HPDE6-E6E7 (cell line): ENCODE data around the gene C22orf15.

ENCODE experiments used
- DNase-seq: peaks from one replicate; pipeline ENCODE4 v3.0.0; 2011; ENCODE audit warnings: missing footprints; ENCODE audit errors: extremely low spot score

The C22orf15 gene

DNA sequence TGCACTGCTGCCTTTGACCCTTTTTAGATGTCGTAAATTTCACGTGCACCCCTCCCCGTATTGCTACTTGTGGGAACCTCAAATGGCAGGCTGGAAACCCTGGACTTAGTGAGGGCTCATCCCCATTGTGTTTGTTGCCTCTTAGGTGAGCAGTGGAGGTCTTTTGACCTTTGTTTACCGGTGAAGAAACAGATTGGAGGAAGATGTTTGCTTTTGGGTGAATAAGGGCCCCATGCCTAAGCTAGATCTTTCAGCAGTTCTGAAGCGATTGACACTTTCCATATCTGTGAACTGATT, 24.8 kb downstream of the C22orf15 start:
- DNase-seq = no peak

DNA sequence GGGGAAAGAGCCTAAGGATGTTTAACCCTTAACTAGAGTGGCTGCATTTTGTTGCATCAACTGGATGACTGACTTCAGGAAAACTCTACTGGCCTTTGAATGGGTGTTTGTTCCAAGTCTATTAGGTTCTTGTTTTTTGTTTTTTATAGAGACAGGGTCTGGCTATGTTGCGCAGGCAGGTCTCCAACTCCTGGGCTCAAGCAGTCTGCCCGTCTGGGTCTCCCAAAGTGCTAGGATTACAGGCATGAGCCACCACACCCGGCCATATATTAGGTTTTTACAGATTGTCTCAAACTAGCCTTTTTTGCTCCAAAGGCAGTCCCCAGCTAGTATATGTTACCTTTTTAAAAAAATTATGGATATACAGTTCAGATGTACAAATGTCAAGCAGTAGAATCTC, 25.1 kb downstream of the C22orf15 start:
- no peak for DNase-seq

DNA sequence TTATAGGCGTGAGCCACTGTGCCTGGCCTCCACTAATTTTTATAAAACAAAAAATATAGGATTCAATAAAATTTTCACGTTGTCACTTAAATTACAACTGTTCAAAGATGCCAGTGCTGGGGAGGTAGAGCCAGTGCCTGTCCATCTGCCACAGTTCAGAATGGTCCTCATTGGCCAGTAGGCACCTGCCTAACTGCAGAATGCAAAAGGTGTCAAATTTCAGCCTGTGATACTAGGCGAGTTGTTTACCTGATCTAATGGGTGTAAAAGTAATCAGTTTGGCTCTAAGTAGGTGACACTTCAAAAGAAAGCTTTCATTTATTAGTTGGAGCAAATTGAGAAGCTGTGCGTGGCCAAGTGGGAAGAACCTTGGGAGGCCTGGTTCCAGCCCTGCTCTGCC, 26.3 kb downstream of the C22orf15 start:
- DNase-seq = no peak

DNA sequence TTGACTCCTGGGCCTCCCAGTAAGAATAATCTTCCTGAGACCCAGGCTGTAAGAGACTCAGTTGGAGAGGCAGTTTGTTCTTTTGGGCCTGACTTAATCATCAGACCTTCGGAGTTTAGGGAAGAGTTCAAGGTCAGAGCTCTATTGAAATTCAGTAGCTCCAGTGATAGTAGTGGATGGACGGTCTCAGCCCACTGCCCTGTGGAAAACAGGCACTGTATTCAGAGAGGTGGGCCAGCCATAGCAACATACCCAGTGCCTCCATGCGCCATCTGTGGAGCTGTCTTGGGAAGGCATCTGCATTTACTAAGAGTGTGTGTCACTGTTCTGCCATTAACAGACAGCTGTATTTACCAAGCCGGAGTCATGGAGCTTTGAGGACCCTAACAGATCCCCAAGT, 26.8 kb downstream of the C22orf15 start:
- DNase-seq = no peak

DNA sequence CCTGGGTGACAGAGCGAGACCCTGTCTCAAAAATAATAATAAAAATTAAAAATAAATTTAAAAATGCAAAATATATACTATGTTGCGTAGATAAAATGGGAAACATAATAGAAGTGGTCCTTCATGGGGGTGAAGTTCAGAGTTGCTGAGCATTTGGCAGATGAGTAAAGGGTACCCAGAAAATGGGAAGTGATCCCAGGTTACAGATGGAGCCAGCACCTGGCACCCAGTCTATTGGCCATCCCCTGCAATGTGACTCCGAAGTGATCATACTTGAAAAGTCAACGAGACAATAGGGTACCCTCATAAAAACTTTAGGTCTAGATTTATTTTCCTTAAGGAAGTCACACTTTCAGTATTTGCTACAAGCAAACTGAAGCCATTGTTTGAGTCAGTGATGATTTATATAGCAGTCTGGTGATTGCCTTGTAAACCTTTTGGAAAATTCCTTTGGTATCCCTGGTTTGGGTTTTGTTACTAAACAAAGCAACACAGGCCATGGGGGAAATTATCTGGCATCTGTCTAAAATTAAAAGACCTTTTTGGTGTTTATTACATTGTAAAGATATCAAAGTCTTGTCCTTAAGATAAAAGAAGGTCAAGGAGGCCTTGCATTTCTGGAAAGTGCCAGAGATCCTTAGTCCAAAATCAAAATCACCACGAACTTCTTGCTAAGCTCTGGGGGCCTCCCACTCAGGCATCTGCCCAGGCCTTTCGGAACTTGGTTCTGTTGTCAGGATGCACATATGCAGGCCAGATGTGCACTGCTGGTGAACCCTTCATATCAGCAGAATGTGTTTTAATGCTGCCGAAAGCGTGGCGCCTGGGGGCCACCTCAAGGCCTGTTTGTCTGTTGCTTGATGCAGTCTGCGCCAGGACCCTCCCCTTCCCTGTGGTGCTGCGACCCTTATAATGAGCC, 28.3 kb downstream of the C22orf15 start:
- DNase-seq = no peak

DNA sequence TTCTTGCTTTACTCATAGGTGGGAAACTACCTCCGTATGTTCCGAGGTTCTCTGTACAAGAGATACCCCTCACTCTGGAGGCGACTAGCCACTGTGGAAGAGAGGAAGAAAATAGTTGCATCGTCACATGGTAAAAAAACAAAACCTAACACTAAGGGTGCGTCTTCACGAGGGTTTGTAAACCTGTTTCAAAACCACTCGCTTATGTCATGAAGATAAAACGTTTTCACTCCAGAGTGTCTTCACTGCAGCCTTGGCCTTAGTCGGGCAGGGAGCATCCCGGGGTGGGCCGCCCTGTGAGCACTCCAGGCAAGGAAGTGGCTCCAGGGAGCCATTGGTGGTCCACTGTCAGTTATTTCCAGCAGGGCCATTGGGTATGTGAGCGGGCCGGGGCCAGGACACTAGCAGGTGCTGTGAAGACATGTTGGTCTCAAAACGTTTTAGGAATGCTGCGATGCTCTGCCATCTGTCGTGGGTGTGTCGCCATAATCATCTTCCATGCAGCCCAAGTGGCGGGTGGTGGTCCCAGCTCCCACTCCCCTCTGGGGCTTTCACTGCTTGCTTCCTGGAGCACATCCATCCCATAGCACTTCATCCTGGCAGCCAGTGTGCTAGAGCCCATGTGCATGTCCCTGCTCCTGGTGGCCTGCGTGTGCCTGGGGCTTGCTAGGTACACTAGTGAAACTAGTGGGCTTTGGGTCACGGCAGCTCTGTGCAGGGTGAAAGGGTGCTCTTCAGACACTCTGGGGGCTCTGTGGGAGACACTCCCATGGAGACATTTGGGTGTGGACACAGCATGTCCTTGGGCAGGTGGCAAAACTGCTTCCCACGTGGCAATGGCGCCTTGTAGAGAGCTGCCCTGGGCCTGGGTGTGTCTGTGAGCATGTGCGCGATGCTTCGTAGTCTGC, 29.2 kb downstream of the C22orf15 start:
- DNase-seq = no peak

DNA sequence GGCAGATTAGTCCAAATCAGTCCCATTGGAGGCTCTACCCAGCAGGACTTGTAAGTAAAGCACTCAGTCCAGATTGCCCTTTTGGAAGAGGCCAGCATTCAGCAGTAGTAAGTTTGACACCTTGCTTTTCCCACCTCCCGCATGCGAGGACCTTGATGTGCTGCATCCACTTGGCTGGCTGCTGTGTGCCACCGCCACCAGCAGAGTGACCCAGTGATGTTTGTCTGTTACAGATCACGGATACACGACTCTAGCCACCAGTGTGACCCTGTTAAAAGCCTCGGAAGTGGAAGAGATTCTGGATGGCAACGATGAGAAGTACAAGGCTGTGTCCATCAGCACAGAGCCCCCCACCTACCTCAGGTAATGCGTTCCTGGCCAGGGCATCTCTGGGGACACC, 30.5 kb downstream of the C22orf15 start:
- DNase-seq = no peak

DNA sequence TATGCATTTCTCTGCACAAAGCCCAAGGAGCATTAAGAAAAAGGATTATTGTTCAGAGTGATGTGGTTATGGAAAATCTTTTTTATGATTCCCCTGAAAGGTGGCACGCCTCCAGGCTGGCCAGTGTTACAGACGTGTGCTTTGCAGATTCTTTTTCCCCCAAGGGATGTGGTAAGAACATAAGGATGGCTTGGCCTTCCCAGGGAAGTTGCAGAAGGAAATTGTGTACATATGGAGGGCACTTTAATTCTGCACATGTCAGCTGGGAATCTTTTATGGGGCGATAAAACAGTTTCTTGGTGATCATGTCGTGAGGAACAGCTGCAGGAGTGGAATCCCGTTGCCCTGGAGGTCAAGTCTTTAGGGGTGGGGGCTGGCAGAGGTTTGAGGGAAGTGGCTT, 33.7 kb downstream of the C22orf15 start:
- DNase-seq = no peak

DNA sequence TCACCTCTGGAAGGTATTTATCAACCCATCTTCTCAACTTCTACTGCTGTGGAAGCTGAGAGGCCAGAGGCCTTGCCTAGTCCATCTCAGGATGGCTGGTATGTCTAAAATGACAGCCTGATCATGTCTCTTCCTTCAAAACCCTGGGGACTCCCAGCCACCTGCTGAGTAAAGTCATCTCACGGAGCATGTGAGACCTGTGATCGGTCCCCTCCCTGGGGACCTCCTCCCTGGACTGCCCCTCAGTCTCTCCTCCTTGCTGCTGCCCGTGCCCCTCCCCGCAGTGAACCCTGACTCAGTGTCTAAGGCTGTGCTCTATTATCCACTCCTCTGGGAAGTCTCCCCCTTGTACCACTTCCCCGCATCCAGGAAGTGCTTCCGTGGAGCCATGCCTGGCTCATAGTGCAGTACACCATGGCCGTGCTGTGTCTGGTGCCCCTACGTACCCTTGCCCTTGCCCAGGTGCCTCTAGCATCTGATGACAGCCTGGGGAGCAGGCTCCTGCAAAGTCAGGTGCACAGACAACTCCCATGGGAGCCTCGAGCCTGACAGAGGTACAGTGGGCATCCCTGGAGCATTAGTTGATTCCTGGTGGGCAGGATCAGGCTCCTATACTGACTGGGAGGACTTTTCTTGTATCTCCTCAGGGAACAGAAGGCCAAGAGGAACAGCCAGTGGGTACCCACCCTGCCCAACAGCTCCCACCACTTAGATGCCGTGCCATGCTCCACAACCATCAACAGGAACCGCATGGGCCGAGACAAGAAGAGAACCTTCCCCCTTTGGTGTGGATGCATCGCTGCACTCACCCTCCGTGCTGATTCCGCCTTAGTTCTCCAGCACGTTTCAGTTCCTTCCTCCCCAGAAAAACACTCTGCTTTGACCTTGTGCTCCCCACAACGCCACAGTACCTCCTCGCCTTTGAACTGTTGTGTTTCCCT, 37.8 kb downstream of the C22orf15 start:
- no peak for DNase-seq

DNA sequence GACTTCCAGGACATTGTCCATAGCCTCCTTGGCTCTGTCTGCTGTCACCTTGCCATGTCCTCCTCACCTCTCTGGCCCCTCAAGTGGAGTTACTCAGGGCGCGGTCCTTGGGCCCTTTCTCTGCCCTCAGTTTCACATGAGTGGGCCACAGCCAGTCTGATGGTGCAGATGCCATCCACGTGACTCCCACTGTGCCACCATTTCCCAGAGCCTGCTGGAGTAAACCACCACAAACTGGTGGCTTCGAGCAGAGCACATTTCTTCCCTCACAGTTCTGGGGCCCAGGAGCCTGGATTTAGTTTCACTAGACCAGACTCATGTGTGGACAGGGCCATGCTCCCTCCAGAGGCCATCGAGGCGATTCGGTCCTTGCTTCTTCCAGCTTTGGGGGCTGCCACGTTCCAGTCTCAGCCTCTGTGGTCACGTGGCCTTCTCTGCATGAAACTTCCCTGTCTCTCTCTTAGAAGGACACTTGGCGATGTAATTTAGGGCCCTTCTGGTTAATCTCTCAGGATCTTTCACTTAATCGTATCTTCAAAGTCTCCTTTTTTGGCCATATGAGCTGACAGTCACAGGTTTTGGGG, 38.5 kb downstream of the C22orf15 start:
- no peak for DNase-seq

DNA sequence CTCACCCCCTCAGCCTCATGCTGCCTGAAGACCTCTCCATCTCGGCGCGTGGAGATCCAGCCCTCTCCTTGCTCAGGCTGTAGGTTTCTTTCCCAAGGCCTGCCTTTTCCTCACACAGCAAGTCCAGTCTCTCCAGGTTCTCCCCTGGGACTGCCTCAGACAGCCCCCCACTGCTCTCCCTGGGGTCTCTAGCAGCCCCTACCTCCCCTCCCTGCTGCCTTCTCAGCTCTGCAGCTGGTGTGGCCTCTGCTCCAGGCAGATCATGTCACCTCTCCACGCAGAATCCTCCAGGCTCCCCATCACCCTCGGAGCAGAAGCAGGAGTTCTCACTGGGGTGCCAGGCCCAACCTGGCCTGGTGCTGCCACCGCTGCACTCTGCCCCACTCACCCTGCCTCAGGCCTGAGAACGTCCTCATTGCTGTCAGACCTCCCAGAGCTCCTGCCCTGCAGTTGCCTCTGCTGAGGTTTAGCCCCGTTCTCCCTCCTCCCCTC, 39.1 kb downstream of the C22orf15 start:
- DNase-seq = no peak

DNA sequence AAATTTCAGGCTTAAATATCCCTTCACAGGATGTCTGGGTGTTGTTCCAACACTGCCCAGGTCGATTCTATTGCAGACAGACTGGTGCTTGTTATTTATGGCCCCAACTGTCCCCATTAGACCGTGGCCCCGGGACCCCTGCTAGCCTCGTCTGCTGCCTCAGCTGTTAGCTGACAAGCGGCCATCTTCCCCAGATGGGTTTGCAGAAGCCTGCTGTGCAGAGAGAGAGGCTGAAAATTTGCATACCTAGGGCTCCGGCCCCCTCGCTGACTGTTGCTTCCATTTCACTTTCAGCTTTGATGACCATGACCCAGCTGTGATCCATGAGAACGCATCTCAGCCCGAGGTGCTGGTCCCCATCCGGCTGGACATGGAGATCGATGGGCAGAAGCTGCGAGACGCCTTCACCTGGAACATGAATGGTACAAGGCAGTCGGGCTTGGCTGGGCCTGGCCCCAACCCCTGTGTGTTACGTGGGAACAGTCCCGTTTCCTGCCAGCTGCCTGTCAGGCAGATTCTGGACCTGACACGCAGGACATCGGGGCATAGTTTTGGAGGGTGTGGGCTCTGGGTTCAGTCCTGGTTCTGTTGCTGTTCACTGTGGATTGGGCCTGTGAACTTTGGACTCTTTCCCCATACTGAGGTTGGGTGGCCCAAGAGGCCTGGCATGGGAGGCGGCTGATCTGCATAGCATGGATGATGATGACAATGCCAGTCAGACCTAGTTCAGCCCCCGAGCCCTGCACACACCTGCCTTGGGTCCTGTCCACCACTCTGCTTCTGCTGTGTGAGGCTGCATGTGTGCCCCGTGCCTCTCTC, 40.4 kb downstream of the C22orf15 start:
- no peak for DNase-seq

DNA sequence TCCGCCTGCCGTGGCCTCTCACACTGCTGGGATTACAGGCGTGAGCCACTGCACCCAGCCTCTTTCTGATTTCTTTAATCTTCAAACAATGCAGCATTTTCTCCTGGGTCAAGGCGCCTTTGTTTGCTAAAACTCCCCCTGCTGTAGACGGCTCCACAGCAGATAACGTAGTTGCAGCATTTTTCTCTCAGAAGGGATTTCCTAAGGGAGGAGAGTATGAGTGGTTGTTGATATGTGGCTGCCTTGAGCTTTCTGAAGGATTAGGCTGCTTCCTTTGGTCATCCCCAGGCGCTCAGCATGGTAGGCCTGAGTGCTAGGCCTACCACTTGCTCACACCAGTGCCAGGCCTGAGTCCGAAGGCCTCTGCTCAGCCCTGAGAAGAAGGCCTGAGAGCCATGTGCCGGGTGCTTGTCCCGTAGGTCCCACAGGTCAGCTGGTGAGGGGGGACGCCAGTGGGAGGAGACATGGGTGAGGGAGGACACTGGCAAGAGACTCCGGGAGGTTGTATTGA, 42.0 kb downstream of the C22orf15 start:
- DNase-seq = no peak

DNA sequence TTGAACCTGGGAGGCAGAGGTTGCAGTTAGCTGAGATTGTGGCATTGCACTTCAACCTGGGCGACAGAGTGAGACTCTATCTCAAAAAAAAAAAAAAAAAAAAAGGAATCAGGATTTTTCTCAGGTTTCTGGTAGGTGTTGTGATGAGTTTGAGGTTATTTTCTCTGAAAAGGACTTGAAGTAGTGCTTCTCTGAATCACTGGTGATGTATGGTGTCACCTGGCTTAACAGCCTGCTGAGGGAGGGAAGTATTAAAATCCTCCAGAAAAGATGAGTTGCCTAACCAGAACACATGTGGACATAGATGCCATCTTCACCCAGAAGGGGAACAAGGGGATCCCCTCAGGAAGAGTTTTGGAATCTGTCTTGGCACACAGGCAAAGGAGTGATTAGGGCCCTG, 44.0 kb downstream of the C22orf15 start:
- DNase-seq = no peak

DNA sequence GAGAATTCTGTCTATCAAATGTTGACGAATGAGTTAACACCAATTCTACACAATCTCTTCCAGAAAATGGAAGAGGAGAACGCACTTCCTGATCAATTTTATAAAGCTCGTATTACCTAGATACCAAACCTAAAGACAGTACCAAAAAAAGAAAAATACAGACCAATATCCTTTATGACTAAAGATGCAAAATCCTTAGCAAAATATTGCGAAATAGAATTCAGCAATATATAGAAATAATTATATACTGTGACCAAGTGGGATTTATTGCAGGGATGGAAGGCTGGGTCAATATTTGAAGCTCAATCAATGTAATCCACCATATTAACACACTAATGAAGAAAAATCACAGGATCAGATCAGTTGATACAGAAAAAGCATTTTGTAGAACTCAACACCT, 49.6 kb downstream of the C22orf15 start:
- no peak for DNase-seq
